ENCODE measurements around the gene COL27A1. TPM values are rescaled to one million over a fixed set of nuclear protein-coding genes. Genes with fewer than 3 reads are reported as not detected.

The COL27A1 gene
- total and polyA plus RNA-seq, 12 donors, result 3.0 to 99.8 (median 11.9) TPM

DNA sequence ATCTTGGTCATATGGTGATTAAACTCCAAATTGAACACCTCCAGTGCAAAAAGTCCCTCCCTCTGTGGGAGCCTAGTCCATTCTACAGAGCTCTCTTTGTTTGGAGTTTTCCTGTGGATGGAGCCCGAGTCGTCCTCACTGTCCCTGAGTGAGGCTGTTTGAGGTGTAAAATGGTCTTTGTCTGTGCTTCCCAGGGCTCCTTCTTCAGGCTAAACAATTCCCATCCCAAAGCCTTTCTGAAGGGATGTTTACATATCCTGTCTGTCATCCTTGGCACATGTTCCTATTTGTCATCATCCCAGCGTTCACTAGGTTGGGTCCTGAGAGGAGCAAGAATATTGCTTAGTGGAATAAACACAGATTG, 68.9 kb downstream of the COL27A1 start:
- TF ChIP-seq, protein P1, sequence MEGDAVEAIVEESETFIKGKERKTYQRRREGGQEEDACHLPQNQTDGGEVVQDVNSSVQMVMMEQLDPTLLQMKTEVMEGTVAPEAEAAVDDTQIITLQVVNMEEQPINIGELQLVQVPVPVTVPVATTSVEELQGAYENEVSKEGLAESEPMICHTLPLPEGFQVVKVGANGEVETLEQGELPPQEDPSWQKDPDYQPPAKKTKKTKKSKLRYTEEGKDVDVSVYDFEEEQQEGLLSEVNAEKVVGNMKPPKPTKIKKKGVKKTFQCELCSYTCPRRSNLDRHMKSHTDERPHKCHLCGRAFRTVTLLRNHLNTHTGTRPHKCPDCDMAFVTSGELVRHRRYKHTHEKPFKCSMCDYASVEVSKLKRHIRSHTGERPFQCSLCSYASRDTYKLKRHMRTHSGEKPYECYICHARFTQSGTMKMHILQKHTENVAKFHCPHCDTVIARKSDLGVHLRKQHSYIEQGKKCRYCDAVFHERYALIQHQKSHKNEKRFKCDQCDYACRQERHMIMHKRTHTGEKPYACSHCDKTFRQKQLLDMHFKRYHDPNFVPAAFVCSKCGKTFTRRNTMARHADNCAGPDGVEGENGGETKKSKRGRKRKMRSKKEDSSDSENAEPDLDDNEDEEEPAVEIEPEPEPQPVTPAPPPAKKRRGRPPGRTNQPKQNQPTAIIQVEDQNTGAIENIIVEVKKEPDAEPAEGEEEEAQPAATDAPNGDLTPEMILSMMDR (IDR thresholded peaks at IDR 0.05), result no peak
- TF ChIP-seq POLR2A (IDR thresholded peaks at IDR 0.05), result no peak
- intact Hi-C loops (cut with DNase I), result no loop called here
- H3K4me1 ChIP-seq (replicated peaks in 1 of 2), result no peaks in the 10 kb centered on the region
- DNase-seq, result no peak
- no peaks in the 10 kb centered on the region for H3K36me3 ChIP-seq (replicated peaks in 1 of 2)
- 23 to 67% (median 45%) methylated on average over 3 of the region's 3 CpGs for WGBS, 4 donors
- no peak overlapping the region for H3K4me3 ChIP-seq
- no peaks in the 10 kb centered on the region for H3K27me3 ChIP-seq
- H3K9me3 ChIP-seq (replicated peaks in 1 of 3), result no peaks in the 10 kb centered on the region
- no peak overlapping the region for H3K27ac ChIP-seq

DNA sequence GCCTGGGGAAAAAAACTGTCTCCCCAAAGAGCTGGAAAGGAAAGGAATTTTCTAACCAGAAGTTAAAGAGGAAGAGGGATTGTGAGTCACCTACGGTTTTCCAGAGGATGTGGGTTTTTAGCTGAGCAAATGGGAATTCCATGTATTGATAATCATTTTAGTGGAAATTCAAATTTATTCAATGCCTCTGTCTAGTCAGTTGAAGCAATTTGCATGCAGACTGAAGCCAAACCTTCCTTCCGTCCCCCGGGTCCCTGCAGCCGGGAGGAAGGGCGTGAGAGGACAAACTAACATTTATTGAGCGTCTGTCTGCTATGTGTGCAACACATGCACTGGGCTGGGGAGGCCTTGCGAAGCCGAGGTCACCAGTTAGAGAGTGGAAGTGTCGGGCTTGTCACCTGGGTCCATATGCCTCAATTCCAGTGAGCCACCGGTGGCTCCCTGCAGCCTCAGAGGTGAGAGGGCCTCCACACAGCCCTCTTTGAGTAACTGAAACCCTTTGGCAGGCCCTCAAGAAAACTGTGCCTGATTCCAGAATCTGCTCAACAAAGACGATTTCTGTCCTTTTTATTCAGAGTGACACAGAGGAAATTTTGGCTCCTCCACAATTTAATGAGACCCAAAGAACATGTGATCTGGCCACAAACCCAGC, 70.3 kb downstream of the COL27A1 start:
- no peaks in the 10 kb centered on the region for H3K27me3 ChIP-seq
- H3K4me3 ChIP-seq, result no peak overlapping the region
- H3K4me1 ChIP-seq (replicated peaks in 1 of 2), result no peaks in the 10 kb centered on the region
- no peak for TF ChIP-seq POLR2A (IDR thresholded peaks at IDR 0.05)
- TF ChIP-seq, protein P1 (IDR thresholded peaks at IDR 0.05), result no peak
- DNase-seq, result no peak
- no peaks in the 10 kb centered on the region for H3K9me3 ChIP-seq (replicated peaks in 1 of 3)
- intact Hi-C loops (cut with DNase I), result no loop called here
- 66 to 80% (median 74%) methylated on average over 10 to 11 of the region's 11 CpGs for WGBS, 4 donors
- H3K27ac ChIP-seq, result no peak overlapping the region
- H3K36me3 ChIP-seq (replicated peaks in 1 of 2), result no peaks in the 10 kb centered on the region

DNA sequence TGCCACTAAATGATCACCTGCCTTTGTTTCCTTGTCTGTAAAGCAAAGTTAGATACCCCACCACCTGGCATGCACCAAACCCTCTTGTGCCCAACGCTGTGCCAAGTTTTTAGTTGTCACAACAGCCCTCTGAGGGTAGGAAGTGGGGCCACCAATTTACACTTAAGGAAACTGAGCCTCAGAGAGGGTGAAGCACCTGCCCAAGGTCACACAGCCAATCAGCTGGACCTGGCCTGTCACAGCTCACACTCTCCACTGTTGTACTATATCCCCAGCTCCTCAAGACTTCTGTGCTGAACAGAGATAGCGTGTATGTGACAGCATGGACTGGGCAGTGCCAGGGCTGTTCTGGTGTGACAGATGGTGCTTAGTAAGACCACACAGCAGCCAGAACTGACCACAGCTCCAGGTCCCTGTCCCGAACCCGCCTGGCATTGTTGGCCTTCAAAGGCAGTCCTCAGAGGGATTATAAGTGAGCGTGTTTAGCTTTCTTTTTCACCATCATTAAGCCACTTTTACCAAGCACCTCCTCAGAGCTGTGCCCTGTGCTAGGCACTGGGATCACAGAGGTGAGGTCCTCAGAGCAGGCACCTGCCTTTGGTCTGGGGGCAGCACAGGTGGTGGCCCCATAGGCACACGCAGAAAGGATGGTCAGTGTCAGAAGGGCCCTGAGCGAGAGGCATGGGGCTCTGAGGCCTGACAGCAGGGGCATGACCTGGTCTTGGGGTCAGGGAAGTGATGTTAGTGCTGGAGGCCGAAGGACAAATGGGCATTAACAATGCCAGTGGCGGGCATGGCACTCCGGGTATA, 71.1 kb downstream of the COL27A1 start:
- no peak for DNase-seq
- Histone ChIP-seq H3K27me3 (no peaks in the 10 kb centered on the region), H3K27ac (no peak overlapping the region), H3K36me3 (replicated peaks in 1 of 2) (no peaks in the 10 kb centered on the region), H3K9me3 (replicated peaks in 1 of 3) (no peaks in the 10 kb centered on the region), H3K4me3 (no peak overlapping the region), H3K4me1 (replicated peaks in 1 of 2) (no peaks in the 10 kb centered on the region)
- WGBS, 4 donors, result 87 to 90% (median 89%) methylated on average over 6 to 10 of the region's 10 CpGs
- intact Hi-C loops (cut with DNase I), result no loop called here
- TF ChIP-seq, protein P1 (IDR thresholded peaks at IDR 0.05), result no peak
- no peak for TF ChIP-seq POLR2A (IDR thresholded peaks at IDR 0.05)

DNA sequence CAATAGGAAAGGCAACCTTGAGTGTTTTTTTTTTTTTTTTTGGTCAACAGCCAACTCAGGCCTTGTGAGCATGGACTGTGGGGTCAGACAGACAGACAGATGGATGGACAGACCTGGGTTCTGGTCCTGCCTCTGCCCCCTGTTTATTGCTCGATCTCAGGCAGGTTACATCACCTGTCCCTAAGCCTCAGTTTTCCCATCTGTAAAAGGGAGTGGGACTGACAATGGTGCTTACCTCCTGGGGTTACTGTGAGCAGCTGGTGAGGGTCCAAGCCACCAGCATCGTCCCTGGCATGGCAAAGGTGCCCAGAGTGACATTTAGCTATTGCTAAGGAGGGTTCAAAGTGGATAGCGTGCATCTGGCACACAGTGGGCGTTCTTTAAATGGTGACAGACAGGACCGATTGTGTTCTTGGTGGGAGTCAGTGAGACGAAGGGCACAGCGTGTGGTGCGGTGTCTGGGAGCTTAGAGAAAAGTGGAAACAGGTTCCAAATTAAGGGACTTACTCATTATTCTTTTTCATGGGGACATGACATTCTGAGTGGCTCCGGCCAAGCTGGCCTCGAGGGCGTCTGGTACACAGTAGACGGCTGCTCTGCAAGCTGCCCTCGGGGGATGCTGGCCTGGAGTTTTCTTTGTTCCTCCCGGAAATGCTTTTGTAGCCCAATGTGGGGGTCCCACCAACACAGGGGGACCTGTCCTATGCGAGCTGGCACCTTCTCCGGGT, 72.1 kb downstream of the COL27A1 start:
- 79 to 87% (median 84%) methylated on average over 9 to 16 of the region's 16 CpGs for WGBS, 4 donors
- Histone ChIP-seq H3K27ac (no peak overlapping the region), H3K36me3 (replicated peaks in 1 of 2) (no peaks in the 10 kb centered on the region), H3K27me3 (no peaks in the 10 kb centered on the region), H3K4me3 (no peak overlapping the region), H3K9me3 (replicated peaks in 1 of 3) (no peaks in the 10 kb centered on the region), H3K4me1 (replicated peaks in 1 of 2) (no peaks in the 10 kb centered on the region)
- intact Hi-C loops (cut with DNase I), result no loop called here
- DNase-seq, result no peak
- TF ChIP-seq POLR2A (IDR thresholded peaks at IDR 0.05), result no peak
- TF ChIP-seq, protein P1 (IDR thresholded peaks at IDR 0.05), result no peak

Data from adrenal gland (tissue), 12 donors.